Esophagus squamous epithelium (tissue), 4 donors: ENCODE results near the gene CPSF4L.
A peak's percentile ranks its signal among the peaks of the same experiment; 100 is the strongest.

ENCODE experiments used
- POLR2A ChIP-seq, 4 donors: fragments of 450-650 bp; IDR thresholded peaks; one replicate each; pipeline ENCODE4 v1.6.1; 2017; ENCODE audit warnings: antibody characterized with exemption in 4 of 4, mild to moderate bottlenecking in 4 of 4, moderate library complexity in 3 of 4
- TF ChIP-seq, protein P1 (sequence below), 6 experiments: fragments of 450-650 bp in 4 of 6; fragments of 200-600 bp in 2 of 6; sonication (generic) in 2 of 6; IDR thresholded peaks; one replicate each; pipeline ENCODE4 v1.5.1; 2016 to 2019; ENCODE audit warnings: antibody characterized with exemption in 6 of 6, mild to moderate bottlenecking in 4 of 6, moderate library complexity in 4 of 6

DNA sequence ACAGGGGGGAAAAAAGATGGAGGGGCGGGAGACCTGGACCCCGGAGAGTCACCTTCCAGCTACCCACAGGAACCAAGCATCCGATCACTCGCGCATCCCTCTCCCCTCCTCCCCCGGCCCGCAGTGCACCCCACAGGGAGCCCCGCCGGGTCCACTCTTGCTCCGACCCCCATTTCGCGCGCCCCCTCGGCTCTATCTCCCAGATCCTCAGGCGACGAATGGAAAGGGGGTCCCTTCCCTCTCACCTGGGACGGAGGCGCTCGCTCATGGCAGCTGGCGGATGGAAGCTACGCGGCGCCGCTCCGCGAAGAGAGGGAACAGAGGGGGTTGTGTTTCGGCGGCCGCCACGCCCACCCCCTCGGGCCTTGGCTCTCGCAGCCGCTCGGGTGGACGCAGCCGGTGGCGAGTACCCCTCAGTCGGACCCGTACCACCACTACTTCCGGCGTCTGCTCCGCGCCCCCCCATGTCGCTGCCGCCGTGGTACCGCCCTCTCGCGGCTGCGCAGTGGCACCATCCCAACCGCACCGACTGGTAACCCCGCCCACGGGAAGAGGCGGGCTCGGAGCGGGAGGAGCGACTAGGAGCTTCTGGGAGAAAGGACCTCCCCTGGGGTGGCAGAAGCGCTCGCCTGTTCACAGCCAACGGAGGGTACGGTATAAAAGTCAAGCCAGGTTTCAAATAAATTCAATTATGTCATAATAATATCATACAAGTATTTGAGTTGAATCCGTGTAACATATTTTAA is 29.7 kb downstream of the CPSF4L start:
- TF ChIP-seq, protein P1, sequence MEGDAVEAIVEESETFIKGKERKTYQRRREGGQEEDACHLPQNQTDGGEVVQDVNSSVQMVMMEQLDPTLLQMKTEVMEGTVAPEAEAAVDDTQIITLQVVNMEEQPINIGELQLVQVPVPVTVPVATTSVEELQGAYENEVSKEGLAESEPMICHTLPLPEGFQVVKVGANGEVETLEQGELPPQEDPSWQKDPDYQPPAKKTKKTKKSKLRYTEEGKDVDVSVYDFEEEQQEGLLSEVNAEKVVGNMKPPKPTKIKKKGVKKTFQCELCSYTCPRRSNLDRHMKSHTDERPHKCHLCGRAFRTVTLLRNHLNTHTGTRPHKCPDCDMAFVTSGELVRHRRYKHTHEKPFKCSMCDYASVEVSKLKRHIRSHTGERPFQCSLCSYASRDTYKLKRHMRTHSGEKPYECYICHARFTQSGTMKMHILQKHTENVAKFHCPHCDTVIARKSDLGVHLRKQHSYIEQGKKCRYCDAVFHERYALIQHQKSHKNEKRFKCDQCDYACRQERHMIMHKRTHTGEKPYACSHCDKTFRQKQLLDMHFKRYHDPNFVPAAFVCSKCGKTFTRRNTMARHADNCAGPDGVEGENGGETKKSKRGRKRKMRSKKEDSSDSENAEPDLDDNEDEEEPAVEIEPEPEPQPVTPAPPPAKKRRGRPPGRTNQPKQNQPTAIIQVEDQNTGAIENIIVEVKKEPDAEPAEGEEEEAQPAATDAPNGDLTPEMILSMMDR (IDR thresholded peaks at IDR 0.05): peak; percentile 11 to 67 (median 46)
- peak in 3 of 4 donors; percentile 56 to 87 (median 70) for TF ChIP-seq POLR2A (IDR thresholded peaks at IDR 0.05)
